Embryonic facial prominence (tissue), 1 donor: ENCODE results near the gene UACA.

ENCODE experiments used
- DNase-seq: peaks from one replicate; pipeline ENCODE4 v3.0.0-alpha.2; 2016; ENCODE audit errors: extremely low spot score

The UACA gene

GRCh38 chr15:70788114-70789049 lies 25.0 kb upstream of the UACA start:
- DNase-seq: no peak

- DNase-seq: no peak
Measured at GRCh38 chr15:70786996-70787395, 23.6 kb upstream of the UACA start.

- no peak for DNase-seq
Measured at GRCh38 chr15:70783610-70784022, 20.3 kb upstream of the UACA start.

- DNase-seq: no peak
Measured at GRCh38 chr15:70783041-70783440, 19.7 kb upstream of the UACA start.

- no peak for DNase-seq
Measured at GRCh38 chr15:70781236-70781635, 17.9 kb upstream of the UACA start.

- DNase-seq: no peak
Measured at GRCh38 chr15:70778258-70779076, 15.1 kb upstream of the UACA start.

GRCh38 chr15:70777170-70777926 lies 14.0 kb upstream of the UACA start:
- DNase-seq: no peak

GRCh38 chr15:70775160-70775559 lies 11.8 kb upstream of the UACA start:
- DNase-seq: no peak

- DNase-seq: no peak
Measured at GRCh38 chr15:70772402-70772801, 9.0 kb upstream of the UACA start.

GRCh38 chr15:70770863-70771262 lies 7.5 kb upstream of the UACA start:
- no peak for DNase-seq

- DNase-seq: no peak
Measured at GRCh38 chr15:70768257-70768883, 5.0 kb upstream of the UACA start.

GRCh38 chr15:70767667-70768066 lies 4.3 kb upstream of the UACA start:
- DNase-seq: no peak

- no peak for DNase-seq
Measured at GRCh38 chr15:70766597-70766996, 3.2 kb upstream of the UACA start.

- DNase-seq: no peak
Measured at GRCh38 chr15:70765504-70766281, 2.3 kb upstream of the UACA start.

GRCh38 chr15:70763950-70764730 lies 782 bp upstream of the UACA start:
- DNase-seq: peak; percentile 30

- no peak for DNase-seq
Measured at GRCh38 chr15:70762469-70763119, 764 bp downstream of the UACA start.

- no peak for DNase-seq
Measured at GRCh38 chr15:70761931-70762468, 1.4 kb downstream of the UACA start.

GRCh38 chr15:70761046-70761445 lies 2.3 kb downstream of the UACA start:
- DNase-seq: no peak

- DNase-seq: no peak
Measured at GRCh38 chr15:70758790-70759462, 4.4 kb downstream of the UACA start.
